BJ (cell line): ENCODE data around the gene PRRG2. TPM values are rescaled to one million over a fixed set of nuclear protein-coding genes. Genes with fewer than 3 reads are reported as not detected.

Experiments used
- CTCF ChIA-PET: fragments of 350-600 bp; formaldehyde crosslinking; extraction: SDS; loops from one replicate; lab custom pipeline; 2021; ENCODE audit warnings: antibody characterized with exemption, inconsistent platforms; lab: Yijun Ruan, JAX
- POLR2A ChIA-PET: fragments of 300-600 bp; sonication (Branson Sonifier 250); formaldehyde crosslinking; extraction: SDS; loops from one replicate; lab custom pipeline; 2021; ENCODE audit warnings: antibody characterized with exemption; lab: Charles Lee
- DNase-seq: peaks from one replicate; pipeline ENCODE4 v3.0.0-alpha.2; 2011; ENCODE audit warnings: low read depth
- H3K27me3 ChIP-seq: 2 replicates; pipeline ENCODE4 v1.6.0; 2011; ENCODE audit warnings: low read length; ENCODE audit not compliant: control insufficient read depth, insufficient read depth
- H3K36me3 ChIP-seq: 2 replicates; pipeline ENCODE4 v1.5.1; 2011; ENCODE audit warnings: low read length; ENCODE audit not compliant: control insufficient read depth, insufficient read depth
- H3K4me3 ChIP-seq: 2 replicates; pipeline ENCODE4 v1.5.1; 2011; ENCODE audit warnings: low read depth, mild to moderate bottlenecking, control low read depth, low read length
- CTCF ChIP-seq: IDR thresholded peaks from 2 replicates; pipeline ENCODE4 v1.5.1; 2011; ENCODE audit warnings: low read depth, mild to moderate bottlenecking, control low read depth, inconsistent platforms, low read length, moderate library complexity; ENCODE audit not compliant: insufficient read depth
- polyA plus RNA-seq: library from polyadenylated mRNA; depleted of rRNA; stranded (reverse); fragments of >200 nt; gene quantifications from 2 replicates; pipeline ENCODE4 v1.2.3, GENCODE V29; 2011

The PRRG2 gene
- polyA plus RNA-seq, 1 experiment = 0.12 TPM

GRCh38 chr19:49564616-49565045, 16.5 kb upstream of the PRRG2 start:
- TF ChIP-seq CTCF = no peak
- H3K36me3 ChIP-seq = peaks cover 10% of the 10 kb centered on the region
- CTCF ChIA-PET = interaction anchor here (0.9 to 3.2 kb wide), 3 partner anchors 9 to 61 kb away, joined by 3 to 13 read pairs (median 6); no protein-coding TSS in a partner anchor
- POLR2A ChIA-PET = no interaction called here
- H3K4me3 ChIP-seq = no peak overlapping the region
- no peaks in the 10 kb centered on the region for H3K27me3 ChIP-seq
- no peak for DNase-seq

- TF ChIP-seq CTCF = no peak
- H3K4me3 ChIP-seq = no peak overlapping the region
- ChIA-PET CTCF (interaction anchor here (1.6 kb wide), 1 partner anchor 19 kb away, joined by 6 read pairs; no protein-coding TSS in a partner anchor), POLR2A (no interaction called here)
- H3K36me3 ChIP-seq = peaks cover 5% of the 10 kb centered on the region
- DNase-seq = no peak
- no peaks in the 10 kb centered on the region for H3K27me3 ChIP-seq
Observed at GRCh38 chr19:49565261-49565660, 15.9 kb upstream of the PRRG2 start.

GRCh38 chr19:49566302-49566701, 14.8 kb upstream of the PRRG2 start:
- H3K36me3 ChIP-seq = 0 out of 2 replicates have a peak, but pooled peaks cover 1% of the 10 kb centered on the region
- DNase-seq = no peak
- POLR2A ChIA-PET = no interaction called here
- no peak overlapping the region for H3K4me3 ChIP-seq
- H3K27me3 ChIP-seq = no peaks in the 10 kb centered on the region
- CTCF ChIA-PET = interaction anchor here (0.9 to 1.1 kb wide), 2 partner anchors 20 to 55 kb away, joined by 3 read pairs; no protein-coding TSS in a partner anchor
- TF ChIP-seq CTCF = no peak

GRCh38 chr19:49567861-49568441, 13.2 kb upstream of the PRRG2 start:
- no peak for DNase-seq
- ChIA-PET POLR2A (no interaction called here), CTCF (interaction anchor here (1.2 to 6.8 kb wide), 4 partner anchors 9 to 65 kb away, joined by 4 to 47 read pairs (median 6); no protein-coding TSS in a partner anchor)
- TF ChIP-seq CTCF = no peak
- no peaks in the 10 kb centered on the region for H3K27me3 ChIP-seq
- H3K4me3 ChIP-seq = no peak overlapping the region
- 0 out of 2 replicates have a peak, but pooled peaks cover 1% of the 10 kb centered on the region for H3K36me3 ChIP-seq

GRCh38 chr19:49570138-49570856, 10.8 kb upstream of the PRRG2 start:
- no peak for DNase-seq
- peak; percentile 99 for TF ChIP-seq CTCF
- Histone ChIP-seq H3K4me3 (no peak overlapping the region), H3K27me3 (no peaks in the 10 kb centered on the region), H3K36me3 (peaks cover 4% of the 10 kb centered on the region; the same call in 1 of the 2 replicates)
- ChIA-PET POLR2A (interaction anchor here (0.5 to 0.6 kb wide), 2 partner anchors 33 to 76 kb away, joined by 3 to 10 read pairs; no protein-coding TSS in a partner anchor), CTCF (interaction anchor here (0.7 to 6.8 kb wide), 37 partner anchors 8 to 157 kb away, joined by 3 to 55 read pairs (median 6); partner anchors contain the start of genes FCGRT, FLT3LG, NOSIP and PIH1D1)
